HG02852 (cell line): ENCODE results near the gene DTNBP1.

ENCODE experiments used
- ATAC-seq: cut with Tn5 transposase; IDR thresholded peaks from one replicate; pipeline ENCODE4 v1.9.1; 2021; ENCODE audit warnings: mild to moderate bottlenecking, moderate library complexity; ENCODE audit not compliant: unreplicated experiment

The DTNBP1 gene

DNA sequence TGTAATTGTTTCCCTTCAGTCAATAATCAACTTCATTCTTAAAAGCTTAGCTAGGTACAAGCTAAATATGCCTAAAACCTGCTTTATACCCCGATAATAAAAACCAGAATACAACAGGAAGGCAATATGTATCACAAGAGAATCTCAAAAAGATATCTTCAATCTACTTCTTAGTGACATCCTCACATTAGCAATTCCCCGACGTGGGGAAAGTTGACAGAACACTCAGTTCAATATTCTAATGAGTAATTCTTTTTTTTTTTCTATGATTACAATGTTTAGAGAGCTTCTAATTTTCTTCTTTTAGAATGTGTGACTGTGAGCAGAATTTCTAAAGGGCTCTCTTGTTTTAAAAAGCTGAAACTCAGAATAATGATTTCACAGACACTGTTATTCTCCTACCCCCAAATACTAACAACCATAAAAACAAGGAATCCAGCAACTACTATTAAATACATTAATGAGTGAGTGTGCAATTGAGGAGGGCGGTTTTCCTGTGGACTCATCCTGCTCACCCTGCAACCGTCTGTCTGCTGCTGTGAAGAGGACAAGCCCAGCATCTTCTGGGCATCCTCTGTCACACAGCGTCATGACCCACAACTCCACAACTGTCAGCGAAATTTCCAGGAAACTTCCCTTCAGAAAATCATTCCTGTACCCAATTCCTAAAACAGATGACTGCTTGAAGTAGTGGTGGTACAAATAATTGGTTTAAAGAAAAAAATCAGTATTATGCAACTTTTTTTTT is 68.1 kb downstream of the DTNBP1 start:
- no peak for ATAC-seq

DNA sequence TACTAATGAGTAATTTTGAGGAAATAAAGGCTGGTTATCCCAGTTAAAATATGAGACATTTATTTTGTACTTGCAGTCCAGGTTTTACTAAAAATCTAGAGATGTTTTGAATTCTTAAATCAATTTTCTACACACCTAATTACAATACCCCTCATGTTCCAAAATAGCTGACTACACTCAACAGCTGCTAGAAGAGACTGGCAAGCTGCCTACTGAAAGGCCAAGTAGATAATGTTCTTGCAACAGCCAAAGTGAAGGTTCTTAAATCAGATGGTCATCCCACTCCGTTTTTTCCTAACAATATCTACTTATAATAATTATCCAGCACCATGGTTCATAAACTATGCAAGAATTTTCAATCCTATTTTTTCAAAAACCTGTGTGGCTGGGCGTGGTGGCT is 69.0 kb downstream of the DTNBP1 start:
- ATAC-seq, result no peak

DNA sequence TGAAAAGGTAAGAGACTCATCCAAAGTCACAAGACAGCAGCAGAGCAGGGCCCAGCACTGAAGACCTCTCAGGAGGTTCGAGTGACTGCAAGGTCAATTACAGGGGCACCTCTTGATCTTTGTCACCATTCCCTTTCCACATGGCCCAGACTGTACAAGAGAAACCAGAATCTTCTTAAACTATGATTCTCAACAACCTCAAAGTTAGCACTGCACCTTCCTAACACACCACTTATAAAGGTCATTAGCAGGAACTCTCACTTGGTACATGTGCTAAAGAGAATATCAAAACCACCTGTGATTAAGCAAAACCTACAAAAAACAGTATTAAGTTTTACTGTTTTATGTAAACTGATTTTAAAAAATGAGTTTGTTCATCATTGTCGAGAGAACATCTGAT is 70.2 kb downstream of the DTNBP1 start:
- no peak for ATAC-seq

DNA sequence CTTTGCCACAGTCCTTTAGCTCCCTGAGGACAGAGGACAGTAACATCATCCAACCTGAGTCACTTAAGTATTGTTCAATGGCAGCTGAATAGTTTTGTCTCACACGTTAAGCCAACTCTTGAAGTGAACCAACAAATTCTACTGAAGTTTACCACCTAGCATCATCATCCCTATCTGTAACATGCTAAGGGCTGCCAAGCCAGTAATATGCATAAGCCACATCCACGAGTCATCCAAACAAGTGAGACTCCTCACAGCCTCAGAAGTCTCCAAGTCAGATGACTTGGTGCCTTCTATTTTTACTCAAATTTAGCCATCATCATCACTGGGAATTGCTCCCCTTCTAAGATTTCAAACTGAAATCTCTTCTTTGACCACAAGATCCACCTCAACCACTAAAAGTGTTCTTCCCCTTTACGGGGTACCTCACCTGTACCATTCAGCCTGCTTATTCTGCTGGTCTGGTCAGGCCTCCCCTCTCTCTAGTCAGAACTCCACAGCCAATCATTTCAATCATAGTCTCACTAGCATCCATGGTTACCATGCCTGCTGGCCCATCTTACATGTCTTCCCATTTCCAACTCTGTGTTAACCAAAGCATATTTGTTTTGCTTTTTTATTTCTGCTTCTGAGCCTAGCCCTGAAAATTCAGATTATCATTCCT is 73.7 kb downstream of the DTNBP1 start:
- ATAC-seq, result no peak

DNA sequence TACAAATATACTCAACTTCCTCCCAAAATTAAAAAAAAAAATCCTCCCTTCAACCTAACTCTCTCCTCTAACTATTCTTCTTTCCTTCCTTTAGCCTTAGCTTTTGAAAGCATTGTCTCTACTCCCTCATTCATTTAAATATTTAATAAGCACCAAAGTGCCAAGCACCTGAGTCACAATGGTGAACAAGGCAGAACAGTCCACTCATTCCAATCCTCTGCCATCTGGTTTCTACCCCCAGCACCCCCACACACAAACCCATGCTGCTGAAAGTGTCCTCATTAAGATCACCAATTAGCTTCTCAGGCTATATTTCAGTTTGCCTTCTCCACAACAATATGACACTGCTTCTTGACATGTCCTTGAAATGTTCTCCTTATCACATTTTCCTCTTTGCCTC is 76.3 kb downstream of the DTNBP1 start:
- ATAC-seq, result no peak

DNA sequence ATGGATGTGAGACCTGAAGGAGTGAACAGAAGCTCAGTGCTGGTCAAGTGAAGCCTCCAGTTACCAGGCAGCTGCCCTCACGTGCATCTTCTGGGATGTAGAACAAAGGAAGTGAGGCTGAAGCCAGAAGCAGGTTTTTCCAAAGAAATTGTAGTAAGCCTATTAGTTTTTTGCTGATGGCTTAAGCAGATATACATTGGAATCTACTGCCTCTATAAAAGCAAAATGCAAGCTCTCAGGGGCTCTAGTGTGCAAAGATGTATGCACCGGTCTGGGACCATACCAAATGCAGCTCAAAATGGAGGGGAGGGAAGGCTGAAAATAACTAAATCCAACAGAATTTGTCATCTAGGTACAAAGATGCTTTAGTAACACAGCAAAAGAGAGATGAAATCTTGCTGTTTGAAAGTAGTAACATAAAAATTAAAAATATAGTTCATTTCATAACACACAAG is 77.0 kb downstream of the DTNBP1 start:
- no peak for ATAC-seq

DNA sequence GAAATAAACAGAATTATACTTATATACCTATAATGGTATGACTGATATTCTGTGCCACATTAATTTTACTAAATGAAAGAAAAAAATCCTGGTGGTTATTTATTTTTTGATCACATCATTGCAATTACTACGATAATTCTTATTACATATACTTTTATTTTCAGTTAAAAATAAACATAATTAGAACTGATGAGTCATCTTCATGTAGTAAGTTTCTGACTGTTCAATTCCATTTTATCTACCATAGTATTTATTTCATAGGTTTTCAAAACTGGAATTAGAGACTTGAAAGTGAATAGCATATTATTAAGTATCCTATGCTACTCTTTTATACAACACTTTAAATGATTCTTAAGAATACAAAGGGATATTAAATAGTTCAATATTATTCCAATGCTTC is 80.3 kb downstream of the DTNBP1 start:
- ATAC-seq, result no peak

DNA sequence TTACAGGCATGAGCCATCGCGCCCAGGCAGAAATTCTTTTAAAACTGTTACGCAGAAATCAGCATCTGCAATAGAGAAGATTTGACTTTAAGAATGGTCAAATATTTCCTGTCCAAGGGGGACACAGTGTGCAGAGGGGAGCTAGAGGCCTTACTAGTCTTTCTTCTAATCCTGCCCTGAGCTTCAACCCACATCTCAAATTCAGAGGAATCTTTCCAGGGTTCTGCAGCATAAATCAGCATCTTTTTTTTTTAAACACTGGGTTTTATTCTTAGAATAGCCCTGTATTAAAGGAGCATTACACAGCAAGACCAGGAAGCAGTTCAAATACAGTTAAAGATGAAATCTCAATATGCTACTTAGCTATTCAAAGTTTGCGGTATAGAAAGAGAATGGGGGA is 81.1 kb downstream of the DTNBP1 start:
- ATAC-seq, result no peak

DNA sequence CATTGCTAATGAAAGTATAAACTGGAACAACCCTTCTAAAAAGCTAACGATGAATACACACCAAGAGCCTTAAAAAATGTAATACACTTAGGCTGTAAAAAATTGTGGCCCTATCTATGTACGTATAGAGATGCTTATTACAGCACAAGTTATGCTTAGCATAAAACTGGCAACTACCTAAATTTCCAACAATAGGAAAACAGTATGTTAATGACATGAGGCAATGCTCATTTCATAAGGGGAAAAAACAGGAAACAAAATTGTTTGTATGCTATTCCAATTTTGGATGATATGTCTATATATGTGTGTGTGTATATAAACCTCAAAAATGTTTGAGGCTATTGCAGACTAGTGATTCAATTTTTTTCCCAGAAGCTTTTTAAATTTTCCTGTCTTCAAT is 82.5 kb downstream of the DTNBP1 start:
- ATAC-seq, result no peak

DNA sequence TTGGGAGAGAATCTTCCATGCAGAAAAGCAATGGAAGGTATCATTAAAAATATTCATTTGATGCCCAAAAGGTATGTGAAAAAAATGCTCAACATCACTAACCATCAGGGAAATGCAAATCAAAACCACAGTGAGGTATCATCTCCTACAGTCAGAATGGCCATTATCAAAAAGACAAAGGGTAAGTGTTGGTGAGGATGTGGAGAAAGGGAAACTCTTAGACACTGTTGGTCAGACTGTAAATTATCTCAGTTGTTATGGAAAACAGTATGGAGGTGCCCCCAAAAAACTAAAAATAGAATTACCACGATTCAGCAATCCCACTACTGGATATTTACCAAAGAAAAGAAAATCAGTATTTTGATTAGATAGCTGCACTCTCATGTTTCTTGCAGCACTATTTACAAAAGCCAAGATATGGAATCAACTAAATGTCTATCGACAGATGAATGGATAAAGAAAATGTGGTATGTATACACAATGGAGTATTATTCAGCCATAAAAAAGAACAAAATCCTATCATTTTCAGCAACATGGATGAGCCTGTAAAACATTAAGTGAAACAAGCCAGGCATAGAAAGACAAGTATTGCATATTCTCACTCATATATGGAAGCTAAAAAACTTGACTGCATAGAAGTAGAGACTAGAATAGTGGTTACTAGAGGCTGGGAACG is 84.0 kb downstream of the DTNBP1 start:
- no peak for ATAC-seq

DNA sequence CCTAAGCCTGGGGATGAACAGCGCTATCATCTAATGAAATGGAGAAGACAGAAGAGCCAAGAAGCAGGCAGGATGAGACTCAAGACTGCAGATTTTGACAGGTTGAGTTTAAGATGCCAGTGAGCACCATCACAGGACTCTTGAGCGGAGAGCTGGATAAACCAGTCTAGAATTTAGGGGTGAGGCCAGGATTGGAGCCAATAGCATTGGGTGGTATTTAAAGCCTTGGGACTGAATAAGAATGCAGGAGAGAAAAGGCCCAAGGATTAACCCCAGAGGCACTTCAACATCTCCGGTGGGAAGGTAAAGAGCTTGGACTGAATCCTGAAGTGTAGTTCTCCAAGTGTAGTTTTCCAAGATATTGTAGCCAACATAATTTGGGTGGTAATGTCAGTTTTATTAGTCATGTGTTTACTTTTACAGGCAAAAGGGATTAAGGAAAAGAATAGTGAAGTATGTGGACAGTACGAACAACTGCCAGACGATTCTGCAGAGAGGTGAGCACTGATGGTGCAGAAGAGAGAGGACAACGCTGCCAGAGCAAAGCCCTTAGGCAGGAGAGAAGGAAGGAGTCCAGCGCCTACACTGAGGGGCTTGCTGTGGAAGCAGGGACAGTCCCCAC is 85.2 kb downstream of the DTNBP1 start:
- no peak for ATAC-seq

DNA sequence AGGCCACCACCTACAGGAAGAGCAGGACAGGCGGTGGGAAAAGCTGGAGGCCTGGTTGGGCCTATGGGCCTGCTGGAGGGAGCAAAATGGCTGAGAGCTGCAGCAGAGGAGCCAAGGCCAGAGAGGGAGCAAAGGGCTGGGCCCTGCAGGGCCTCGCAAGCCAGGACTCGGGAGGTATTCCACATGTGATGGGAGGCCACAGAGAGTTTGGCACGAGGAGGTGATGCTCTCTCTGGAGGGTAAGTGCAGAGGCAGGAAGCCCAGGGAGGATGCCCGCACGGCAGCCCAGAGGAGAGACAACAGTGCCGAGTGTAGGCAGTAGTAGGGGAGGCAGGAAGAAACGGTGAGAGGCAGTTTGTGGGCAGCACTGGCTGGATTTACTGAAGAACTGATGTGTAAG is 85.7 kb downstream of the DTNBP1 start:
- ATAC-seq, result no peak

DNA sequence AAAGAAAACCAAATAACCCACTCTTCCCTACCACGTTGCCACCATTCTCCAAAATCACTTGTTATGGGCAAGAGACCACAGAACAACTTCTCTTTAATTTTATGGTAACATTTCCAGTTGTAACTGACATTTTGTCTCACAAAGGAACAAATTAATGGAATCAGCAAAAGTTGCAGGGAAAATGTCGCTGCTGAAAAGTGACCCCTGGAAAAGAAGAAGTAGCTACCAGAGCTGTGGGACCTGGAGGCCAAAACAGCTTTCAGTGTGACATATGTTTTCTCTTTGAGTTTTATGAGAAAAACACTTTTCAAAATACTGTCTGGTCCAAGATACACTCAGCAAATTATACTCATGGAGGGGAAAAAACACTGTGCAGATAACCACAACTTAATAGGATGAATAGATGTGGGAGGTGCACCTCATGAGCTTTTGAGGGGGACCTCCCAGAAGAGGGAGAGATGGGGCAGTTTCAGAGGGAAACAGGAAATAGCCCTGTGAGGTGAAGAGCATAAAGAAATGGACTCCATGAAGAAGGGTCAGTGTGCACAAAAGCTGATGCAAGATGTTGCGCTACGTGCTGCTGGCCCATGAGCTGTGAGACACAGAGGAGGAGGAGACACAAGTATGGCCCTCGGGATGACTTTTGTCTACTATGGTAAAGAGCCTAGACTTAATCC is 87.3 kb downstream of the DTNBP1 start:
- ATAC-seq, result no peak

DNA sequence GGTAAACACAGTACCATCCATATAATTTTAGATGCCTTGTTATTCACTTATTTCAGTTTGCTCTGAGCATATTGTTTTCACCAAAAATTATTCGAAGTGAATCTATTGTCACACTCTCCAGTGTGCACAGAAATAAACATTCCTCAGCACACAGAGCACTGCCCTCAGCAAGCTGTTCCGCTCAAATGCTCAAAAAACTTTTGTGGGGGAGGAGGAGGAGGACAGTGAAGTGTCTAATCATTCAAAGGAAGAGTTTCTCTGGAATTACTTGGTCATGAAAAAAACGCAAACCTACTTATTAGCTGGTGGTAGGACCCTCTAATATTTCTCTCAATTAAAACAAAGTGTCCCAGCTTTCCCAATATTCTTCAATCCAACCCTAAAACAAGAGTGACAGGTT is 88.3 kb downstream of the DTNBP1 start:
- no peak for ATAC-seq

DNA sequence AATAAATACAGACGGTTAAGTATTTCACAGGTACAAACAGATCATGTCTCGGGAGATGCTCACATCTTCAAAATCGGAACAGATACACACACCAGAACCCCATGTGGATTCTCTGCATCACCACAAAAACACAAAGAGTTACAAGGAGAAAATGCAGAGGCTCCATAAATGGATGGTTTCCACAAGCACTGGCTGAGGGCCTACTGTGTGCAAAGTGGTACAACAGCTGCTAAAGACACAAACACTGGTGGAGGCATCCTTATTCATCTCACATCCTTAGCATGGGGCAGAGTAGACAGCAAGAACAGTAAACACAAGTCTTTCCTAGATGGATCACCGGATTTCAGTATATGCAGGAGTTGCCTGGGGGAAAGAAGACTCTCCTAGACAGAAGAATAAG is 88.8 kb downstream of the DTNBP1 start:
- ATAC-seq, result no peak

DNA sequence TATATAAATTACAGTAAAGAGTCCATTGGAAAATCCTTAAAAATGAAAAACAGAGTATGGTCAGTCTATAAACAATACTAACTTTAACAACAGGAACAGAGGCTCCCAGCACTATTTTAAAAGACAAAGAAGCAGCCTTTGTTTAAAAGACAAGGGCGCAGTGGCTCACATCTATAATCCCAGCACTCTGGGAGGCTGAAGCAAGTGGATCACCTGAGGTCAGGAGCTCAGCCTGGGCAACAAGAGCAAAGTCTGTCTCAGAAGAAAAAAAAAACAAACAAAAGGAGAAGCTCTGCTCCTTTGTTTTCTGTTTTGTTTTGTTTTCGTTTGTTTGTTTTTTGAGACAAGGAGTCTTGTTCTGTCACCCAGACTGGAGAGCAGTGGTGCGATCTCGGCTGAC is 89.4 kb downstream of the DTNBP1 start:
- no peak for ATAC-seq

DNA sequence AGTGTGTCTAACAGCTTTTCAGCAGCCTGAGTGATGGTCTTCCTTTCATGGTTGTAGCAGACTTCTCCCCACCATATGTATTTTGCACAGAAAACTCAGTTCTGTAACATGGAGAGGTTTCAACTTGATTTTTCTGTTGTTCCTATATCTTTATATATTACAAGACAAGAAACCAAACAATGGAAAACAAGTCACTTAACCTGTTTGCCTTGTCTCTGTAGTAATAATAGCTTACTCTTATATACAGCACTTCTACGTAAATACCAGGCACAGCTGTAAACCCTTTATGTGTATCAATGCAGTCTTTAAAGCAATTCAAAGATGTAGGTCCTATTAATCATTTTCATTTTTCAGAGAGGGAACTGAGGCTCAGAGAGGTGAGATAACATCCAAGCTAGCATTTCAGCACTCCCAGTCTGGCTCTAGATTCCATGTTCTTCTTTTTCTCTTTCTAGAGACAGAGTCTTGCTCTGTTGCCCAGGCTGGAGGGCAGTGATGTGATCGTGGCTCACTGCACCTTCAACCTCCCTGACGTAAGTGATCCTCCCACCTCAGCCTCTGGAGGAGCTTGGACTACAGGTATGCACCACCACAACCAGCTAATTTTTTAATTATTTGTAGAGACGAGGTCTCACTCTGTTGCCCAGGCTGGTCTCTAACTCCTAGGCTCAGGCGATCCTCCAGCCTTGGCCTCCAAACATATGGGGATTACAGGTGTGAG is 90.4 kb downstream of the DTNBP1 start:
- no peak for ATAC-seq

DNA sequence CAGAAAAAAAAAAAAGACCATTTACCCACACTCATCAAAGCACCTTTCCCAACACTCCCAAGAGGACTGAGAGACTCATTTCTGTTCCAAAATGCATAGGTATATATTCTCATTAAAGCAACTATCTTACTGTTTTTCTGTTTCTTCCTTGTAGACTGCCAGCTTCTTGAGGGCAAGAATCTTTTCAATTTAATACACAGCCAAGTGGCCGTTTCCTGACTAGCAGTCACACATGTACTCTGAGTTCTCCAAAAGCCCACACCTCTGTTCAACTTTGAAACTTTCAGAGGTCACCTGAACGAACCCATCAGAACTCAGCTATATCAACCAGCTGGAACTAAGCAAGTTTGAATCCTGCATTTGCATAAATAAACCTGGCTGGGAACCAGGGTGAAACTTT is 92.7 kb downstream of the DTNBP1 start:
- ATAC-seq, result no peak

DNA sequence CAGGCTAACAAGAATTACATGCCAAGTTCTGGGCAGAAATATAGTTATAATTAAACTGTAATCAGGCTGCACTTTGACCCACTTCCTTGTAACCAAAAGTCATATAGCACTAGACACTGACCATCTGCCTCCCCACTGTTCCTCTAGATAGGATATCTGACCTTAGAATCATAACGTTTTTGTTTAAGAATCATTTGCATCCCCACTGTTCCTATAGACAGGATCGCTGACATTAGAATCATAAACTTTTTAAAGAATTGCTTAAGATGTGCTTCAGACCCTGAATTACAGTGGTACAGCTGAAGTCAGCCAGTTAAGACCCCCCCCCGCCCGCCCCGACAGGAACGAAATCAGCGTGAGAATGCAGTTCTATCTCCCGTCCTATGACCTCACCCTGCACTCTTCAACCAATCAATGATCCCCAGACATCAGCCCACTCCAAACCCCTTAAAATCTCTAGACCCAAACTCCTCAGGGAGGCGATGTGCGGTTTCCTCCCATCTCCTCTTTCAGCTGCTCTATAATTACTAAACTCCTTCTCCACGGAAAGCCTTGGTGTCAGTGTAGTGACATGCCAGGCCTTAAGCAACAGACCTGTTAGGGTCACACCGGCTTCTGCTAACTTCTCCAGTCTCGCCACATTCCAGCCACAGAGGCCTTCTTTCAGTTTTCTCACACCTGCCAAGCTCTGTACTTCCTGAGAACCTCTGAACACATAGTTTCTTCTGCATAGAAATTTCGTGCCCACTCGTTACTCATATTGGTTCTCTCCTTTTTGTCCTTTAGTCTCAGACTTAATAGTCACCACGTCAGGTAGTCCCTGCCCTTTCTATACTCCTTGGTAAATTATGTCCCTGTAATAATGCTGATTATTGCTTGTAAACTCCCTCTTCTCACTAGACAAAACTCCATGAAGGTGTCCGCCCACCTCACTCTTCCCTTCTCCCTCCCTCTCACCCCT is 93.5 kb downstream of the DTNBP1 start:
- no peak for ATAC-seq
